CD4-positive, alpha-beta T cell treated with Interleukin-17A for 1 hour (primary cell): ENCODE measurements around the gene SLC30A2.
"Not testable (repeated sequence)": the region's sequence is repeated elsewhere in the genome, so short reads cannot be mapped to it uniquely, and the experiment has no call there.

Experiments
- DNase-seq: peaks from one replicate; pipeline ENCODE4 v3.0.0-alpha.2; 2020

Gene SLC30A2, protein sequence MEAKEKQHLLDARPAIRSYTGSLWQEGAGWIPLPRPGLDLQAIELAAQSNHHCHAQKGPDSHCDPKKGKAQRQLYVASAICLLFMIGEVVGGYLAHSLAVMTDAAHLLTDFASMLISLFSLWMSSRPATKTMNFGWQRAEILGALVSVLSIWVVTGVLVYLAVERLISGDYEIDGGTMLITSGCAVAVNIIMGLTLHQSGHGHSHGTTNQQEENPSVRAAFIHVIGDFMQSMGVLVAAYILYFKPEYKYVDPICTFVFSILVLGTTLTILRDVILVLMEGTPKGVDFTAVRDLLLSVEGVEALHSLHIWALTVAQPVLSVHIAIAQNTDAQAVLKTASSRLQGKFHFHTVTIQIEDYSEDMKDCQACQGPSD

DNA sequence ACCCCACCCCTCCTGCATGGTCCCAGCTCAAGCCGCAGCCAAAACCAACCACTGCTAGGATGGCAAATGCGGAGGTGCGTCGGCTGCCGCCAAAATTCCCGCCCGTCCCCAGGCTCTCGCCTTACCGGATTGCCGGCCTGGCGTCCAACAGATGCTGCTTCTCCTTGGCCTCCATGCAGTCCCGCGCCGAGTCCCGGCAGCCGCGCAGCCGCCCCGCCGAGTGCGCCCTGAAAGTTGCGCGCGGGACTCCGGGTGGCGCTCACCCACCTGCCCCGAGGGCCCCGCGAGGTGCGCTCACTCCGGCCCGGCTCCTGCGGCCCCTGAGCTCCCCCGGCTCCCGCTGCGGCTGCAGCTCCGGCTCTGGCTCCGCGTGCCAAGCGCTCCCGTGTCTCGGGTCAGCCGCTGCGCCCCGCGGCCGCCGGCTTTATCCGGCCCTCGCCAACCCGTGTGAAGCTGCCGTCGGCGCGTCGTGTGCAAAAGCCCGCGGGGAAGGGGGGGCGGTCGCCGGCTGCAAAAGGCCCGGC is at the start of gene SLC30A2:
TSS of gene SLC30A2 (minus strand) at position 397 of the 524 bp plus-strand sequence. CDS start at position 175, 222 bp downstream.
- no peak for DNase-seq

DNA sequence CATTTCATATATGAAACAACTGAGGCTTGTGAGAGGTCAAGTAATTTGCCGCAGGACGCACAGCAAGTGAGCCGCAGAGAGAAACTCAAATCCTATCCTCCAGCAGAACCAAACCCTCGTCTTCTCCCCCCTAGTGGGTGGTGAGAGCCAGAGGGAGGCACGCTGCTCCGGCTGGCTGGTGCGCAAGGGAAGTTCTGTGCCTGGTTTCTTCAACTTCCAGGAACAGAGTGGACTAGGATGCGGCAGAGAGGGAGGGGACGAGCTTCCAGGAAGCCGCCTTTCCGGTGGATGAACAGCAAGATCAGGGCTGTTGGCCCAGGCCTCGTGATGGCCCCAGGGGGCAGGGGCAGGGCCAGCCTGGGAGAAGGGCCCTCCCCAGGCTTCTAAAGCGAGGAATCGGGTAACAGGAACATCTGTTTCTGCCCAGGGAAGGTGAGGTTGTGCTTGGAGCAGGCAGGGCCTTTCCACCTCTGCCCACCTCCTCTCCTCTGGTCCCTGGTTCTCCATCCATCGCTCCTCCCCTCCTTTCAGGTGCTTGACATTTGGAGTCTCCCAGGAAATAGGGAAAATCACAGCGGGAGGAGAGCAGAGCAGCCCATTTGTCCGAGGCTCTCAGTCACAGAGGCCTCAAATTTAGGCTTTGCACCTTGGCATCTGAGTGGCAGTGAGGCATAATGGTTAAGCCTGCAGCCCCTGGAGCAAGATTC is 48.9 kb upstream of the SLC30A2 start:
- no peak for DNase-seq

DNA sequence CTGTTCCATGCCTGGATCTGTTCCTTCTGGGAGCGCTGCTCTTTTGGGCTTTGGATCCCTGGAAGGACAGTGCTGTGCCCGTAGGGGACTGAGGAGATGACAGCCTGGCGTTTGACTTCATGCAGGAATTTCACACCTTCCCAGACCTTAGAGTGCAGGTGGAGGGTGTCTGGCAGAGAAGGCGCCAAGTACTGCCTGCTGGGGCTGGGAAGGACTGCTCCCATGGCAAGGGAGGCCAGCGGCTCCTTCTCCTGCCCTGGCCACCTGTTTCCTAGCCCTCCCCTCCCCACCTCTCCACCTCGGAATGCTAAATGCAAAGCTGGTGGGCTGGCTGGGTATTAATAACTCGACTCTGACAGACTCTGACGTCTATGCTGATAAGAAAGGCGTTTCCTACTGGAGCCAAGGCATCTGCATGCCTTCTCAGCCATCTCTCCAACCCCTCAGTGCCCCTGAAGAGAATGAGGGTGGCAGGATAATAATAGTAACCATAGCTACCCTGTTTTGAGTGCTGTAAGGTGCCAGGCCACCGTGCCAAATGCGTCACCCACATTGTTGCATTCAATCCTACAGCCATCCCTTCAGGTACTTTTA is 48.3 kb upstream of the SLC30A2 start:
- no peak for DNase-seq

DNA sequence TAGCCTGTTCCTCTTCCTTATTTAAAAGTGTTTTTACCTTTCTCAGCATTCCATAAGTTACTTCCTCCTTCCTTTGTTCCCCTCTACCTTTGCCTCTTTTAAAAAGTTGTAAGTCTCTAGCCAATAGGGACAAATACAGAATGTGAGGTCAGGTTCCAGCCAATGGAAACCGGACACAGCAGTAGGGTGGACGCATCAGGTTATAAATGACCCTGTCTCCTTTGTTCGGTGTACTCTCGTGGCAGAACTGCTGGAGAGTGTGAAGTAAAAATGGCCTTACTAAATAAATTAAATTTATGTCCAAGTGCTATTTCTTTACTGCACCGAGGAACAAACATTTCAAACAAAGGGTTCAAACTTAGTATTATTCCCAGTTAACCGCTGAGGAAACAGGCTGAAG is 47.7 kb upstream of the SLC30A2 start:
- not testable (repeated sequence) for DNase-seq

DNA sequence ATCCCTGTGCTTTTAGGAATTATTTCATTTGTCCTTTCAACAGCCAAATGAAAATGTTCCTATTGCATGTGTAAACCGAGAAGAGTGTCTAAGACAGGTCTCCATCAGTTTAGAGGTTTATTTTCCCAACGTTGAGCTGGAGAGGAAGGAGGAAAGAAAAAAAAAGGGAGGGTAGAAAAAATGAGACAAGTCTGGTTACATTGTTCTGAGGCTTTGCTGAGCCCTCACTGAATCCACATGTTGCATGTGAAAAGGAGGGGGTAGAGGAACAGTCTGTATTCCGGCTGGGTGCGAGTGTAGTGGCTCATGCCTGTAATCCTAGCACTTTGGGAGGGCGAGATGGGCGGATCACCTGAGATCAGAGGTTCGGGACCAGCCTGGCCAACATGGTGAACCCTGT is 46.5 kb upstream of the SLC30A2 start:
- no peak for DNase-seq

DNA sequence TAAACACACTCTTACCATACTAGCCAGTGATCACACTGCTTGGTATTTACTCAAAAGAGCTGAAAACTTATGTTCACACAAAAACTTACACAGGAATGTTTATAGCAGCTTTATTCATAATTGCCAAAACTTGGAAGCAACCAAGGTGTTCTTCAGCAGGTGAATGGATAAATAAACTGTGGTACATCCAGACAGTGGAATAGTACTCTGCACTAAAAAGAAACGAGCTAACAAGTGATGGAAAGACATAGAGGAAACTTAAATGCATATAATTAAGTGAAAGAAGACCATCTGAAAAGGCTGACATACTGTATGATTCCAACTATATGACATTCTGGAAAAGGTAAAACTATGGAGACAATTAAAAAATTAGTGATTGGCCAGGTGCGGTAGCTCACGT is 45.0 kb upstream of the SLC30A2 start:
- no peak for DNase-seq

DNA sequence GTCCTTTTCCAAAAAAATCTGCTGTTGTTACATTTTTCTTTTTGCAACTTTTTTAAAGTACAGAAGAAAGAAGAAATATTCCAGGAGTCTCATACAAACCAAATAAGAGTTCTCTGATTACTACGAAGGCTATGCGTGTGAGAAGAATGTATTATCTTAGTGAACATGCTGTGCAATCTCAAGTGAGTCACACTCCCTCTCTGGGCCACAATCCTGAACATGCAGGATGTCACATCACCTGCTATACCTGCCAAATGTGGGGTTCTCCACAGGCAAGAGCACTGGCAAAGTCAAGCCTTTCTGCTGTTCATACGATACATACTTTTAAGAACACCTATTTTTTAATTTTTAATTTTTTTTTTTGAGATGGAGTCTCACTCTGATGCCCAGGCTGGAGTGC is 43.2 kb upstream of the SLC30A2 start:
- no peak for DNase-seq

DNA sequence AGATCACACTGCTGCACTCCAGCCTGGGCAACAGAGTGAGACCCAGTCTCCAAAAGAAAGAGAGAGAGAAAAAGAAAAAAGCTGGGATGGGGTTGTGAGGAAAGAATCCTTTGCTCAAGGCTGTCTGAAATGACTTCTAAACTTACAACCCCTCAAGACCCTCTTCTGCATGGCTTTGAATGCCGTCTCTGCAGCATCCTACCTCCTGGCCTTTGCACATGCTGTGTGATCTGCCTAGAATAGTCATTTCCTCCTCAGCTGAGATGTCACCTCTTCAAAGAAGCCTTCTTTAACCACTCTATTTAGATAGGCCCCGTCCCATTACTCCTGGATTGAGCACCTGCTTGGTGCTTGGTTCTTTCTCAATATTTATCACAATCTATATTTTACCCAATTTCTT is 38.9 kb upstream of the SLC30A2 start:
- no peak for DNase-seq

DNA sequence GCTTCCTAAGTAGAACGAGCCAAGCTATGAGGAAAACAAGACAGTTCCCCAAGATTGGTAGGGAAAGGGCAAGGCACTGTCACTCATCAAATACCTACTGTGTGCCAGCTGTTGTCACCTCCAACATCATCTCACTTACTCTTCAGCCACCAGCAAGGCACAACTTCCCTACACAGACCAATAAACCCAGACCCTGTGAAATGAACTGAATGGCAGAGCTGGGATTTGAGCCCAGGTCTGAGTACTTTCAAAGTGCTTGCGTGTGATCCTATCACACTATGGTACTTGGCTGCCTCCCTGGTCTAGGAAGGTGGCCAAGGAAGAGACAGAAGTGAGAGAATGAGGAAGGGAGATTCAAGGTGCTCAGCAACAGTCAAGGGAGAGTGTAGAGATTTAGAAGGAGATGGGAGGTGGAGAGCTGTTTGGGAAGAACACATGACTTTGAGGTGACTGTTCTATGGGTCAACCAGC is 38.2 kb upstream of the SLC30A2 start:
- DNase-seq: no peak

DNA sequence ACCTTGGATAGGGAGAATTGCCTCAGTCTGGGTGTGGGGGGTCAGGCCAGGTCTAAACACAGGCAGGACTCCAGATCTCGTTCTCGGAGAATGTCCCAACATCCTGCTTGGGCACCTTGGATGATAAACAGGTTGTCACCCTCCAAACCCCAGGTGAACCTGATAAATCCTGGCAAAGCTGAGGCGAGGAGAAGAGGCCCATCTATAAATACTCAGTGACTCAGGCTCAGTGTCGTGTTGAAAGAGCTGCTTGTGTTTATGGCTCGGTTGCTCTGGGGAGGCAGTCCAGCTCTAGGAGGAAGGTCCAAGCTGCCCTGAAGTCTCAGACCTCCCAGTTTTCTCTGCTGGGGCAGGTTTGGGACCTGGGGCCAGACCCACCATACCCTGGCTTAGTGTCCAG is 37.3 kb upstream of the SLC30A2 start:
- no peak for DNase-seq

DNA sequence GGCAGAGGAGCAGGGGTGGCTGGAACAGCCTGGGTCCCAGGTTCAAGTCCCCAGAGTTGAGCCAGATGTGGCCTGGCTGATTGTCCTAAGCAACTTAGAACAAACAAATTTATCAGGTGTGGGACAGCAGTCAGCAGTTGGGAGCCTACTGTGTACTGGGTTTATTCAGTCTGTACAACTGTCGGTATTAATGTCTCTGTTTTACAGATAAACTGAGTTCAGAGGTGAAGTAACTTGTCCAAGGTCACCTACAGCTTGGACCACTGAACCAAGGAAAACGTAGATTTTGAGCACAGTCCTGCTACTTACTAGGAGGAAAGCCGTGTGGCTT is 36.1 kb upstream of the SLC30A2 start:
- DNase-seq: no peak

DNA sequence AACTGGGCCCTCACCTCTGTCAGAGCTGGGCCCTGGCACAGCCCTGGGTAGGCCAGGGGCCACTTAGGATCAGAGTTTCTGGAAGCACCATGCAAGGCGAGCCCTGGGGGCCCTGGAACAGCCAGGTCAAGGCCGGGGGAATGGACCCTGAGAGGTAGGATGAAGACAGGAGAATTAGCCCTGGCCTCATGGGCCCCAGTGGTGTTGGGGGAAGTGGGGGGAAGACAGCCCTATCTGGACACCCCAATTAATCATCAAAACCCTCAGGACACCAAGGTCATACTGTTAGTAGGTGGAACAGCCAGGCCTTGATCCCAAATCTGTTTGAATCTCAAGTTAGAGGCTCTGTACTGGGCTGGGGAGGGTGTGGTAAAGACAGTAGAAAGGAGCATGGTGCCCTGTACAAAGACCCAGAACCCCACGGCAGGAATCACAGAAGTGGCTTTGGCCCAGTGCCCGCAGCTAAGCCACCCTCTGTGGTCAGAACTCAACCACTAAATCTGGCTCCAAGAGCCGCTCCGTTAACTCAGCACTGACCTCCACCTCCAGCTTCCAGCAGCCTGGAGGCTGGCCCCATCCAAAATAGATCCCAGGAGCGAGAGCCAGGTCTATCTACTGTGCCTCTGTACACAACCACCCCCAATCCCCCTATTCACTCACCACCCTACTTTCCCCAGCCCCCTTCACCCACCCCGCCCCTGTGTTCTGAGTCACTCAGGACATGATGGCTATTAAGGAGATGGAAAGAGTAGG is 35.5 kb upstream of the SLC30A2 start:
- no peak for DNase-seq

DNA sequence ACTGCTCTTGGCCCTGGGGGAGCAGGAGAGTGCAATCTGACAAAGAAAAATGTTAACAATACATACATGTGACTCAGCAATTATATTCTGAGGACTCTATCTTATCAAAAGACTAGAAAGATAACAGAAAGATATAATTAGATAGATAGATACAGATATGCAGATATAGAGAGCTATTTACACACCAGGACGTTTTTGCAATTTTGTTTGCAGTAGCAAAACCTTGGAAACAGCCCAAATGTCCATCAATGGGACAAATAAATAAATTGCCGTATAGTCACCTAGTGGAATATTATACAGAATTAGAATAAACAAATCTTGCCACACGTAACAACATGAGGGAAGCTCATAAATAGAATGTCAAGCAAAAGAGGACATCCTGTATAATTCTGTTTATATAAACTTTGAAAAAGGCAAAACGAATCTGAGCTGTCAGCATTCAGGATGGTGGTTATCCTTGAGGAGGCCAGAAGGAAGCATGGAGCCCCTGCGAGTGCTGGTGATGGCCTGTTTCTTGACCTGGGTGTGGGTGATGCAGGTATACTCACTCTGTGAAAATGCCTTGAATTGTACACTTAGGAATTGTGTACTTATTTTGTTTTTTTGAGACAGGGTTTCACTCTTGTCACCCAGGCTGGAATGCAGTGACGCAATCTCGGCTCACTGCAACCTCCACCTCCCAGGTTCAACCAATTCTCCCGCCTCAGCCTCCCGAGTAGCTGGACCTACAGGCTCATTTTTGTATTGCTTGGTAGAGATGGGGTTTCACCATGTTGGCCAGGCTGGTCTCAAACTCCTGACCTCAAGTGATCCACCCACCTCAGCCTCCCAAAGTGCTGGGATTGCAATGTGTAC is 34.3 kb upstream of the SLC30A2 start:
- DNase-seq: no peak

DNA sequence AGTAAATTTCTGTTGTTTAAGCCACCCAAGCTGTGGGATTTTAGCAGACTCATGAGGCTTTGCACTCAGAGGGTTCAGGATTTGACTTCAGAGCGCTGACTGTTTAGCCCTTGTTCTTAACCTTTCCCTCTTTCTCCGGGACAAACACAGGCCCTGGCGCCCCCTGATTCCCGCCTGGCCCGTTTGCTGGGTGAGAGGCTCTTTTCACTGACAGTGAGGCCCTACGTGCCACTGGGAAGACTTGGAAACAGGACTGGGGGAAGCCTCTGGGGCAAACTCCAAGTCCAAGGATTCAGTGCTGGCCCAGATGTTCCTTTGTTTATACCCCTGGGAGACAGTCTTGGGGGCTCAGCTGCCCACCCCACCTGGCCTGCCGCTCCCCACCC is 33.3 kb upstream of the SLC30A2 start:
- no peak for DNase-seq

DNA sequence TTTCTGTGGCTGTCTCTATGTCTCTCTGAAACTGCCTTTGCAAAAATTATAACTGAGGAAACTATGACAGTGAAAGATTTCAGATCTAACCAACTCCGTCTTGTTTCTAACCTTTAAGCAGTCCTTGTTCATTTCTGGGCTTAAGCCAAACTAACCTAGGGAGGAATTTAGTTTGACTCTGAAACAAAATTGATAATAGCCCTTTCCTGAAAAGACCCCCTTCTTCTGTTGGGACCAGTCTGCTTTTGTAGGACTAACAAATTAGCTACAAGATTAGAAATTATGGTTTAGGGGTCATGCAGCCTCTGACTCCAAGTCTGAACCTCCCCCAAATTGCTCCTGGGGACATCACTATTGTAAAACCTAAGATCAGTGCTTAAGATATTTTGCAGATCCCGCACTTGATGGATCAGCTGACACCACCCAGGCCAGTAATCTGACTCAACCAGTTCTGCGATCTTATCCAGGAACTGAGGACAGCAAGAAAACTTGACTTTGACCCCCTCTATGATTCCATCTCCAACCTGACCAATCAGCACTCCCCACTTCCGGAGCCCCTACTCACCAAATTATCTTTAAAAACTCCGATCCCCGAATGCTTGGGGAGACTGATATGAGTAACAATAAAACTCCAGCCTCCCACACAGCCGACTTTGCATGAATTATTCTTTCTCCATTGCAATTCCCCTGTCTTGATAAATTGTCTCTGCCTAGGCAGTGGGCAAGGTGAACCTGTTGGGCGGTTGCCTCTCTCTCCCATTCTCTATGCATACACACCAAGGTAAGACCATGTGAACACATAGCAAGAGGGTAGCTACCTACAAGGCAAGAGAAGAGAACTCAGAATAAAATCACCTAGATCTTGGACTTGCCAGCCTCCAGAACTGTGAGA is 32.6 kb upstream of the SLC30A2 start:
- DNase-seq: no peak

DNA sequence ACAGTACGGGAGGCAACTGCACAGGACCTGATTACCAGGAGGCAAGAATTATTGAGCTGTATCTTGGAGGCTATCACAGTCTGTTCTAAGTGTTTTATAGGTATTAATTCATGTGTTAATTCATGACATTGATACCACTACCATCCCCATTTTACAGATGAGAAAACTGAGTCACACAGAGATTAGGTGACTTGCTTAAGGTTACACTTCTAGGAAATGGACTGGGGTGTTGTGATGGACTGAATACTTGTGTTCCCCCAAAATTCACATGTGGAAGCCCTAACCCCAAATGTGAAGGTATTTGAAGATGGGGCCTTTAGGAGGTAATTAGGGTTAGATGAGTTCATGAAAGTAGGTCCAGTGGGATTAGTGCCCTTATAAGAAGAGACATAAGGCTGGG is 31.6 kb upstream of the SLC30A2 start:
- DNase-seq: no peak

DNA sequence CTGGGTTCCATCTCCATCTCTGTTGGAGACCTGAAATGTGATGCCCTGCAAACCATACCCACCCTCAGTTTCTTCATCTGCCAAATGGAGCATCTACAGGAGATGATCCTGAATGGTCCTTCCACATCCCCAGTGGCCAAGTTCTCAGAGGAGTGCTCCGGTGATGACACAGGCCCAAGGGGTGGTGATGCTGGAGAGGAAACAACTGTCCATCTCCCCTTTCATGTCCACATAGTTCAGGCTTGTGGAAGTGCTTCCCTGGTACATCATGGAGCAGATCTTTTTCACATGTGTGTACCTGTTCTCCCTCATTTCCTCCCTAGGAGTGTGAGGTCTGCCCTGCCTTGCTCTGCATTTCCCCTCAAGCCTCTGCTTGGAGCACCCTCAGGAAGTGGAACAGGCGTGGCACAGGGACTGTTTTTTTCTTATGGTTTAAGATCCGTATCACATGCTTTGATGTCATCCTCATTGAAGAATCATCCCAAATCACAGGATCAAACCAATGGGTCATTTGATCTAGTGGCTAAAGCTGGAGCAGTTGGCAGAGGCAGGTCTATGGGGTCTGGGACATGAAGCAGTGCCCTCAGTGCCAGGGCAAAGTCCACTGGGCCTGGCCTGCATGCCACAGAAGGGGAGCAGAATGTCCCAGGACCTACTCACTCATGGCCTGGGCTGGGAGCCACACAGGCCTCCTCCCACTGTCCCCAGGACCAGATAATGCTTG is 29.7 kb upstream of the SLC30A2 start:
- DNase-seq: no peak

DNA sequence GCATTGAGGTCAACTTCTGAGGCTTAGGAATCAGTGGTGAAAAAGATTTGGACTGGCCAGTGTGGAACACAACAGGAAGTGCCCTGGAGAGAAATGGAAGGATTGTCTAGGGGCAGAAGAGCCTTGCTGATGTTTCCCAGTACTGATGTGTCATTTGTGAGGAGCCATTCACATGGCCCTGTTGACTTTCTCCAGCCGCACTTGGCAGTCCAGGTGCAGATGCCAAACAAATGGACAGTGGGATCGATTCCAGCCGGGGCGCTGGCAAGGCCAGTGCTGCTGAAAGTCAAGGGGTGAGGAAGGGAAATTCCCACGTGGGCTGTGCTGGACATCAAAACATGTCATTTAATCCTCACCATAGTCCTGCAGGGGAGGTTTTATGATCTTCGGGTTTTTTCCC is 26.4 kb upstream of the SLC30A2 start:
- DNase-seq: no peak

DNA sequence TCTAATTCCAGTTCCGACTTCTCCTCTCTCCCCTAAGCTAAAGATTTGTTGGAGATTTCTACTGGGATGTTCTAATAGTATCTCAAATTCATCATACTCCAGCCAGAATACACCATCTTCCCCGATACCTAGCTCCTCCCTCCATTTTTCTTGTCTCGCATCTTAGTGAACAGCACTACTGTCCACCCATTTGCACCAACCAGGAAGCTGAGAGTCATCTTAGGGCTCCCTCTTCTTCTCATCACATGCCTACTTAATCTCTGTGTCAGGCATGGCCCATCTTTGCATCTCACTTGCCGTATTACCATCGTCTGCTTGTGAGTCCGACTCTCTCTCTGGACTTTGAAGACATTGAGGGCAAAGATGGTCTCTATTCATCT is 25.0 kb upstream of the SLC30A2 start:
- DNase-seq: no peak

DNA sequence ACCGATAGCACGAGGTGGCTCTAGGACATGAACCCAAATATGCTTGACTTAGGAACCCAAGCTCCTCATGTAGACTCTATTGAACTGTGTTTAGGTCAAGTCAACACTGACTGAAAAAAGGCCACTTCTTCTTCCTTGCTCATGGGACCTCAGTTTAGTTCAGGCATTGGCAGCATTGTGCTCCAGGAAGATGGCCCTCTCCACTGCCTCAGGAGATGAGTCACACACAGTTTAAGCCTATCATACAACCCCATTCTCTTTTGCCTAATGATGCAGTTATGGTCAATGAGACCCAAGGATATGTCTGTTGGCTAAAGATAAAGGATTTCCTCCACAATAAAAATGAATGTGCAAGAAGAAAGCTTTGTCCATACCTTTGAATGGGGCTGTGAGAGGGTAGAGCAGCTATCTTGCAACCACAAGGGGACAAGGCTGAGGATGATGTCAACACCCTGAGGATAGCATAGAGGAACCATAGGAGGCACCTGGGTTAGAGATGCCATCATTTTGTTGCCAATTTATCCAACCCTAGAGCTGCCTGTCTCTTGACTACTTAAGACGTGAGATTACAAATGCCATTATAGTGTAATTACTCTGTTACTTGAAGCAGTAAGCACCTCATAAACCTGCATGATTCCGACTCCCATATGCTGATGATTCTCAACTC is 24.5 kb upstream of the SLC30A2 start:
- no peak for DNase-seq
